Measurements from ENCODE around the gene RNLS. TPM values are rescaled to one million over a fixed set of nuclear protein-coding genes. Genes with fewer than 3 reads are reported as not detected.
"Not testable (repeated sequence)": the region's sequence is repeated elsewhere in the genome, so short reads cannot be mapped to it uniquely, and the experiment has no call there.

Gene RNLS
- total RNA-seq, 1 donor: 2.4 TPM

DNA sequence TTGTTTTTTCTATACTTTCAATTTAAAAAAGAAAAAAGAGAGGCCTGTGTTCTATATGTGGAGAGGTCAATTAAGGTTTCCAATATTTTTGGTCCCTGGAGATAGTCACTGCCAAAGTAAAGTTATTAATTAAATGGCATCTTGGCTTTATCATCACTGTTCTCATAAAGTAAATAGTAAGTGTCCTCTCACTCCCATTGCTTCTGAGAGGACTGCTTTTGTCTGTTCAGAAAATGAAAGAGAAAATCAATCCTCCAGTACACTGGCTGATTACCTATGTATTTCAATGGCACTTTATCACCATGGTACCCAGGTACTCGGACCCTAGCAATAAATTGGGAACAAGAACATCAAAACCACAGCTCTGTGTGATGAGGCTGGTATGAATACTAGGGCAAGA is 94.0 kb downstream of the RNLS start:
- peaks cover 8% of the 10 kb centered on the region for H3K4me1 ChIP-seq (ENCODE audit: insufficient read depth, low read length)
- H3K4me3 ChIP-seq (ENCODE audit: low read length): no peak overlapping the region
- no peaks in the 10 kb centered on the region for H3K9me3 ChIP-seq (ENCODE audit: low read depth, low read length)
- H3K27me3 ChIP-seq (ENCODE audit: insufficient read depth, low read length): no peaks in the 10 kb centered on the region

DNA sequence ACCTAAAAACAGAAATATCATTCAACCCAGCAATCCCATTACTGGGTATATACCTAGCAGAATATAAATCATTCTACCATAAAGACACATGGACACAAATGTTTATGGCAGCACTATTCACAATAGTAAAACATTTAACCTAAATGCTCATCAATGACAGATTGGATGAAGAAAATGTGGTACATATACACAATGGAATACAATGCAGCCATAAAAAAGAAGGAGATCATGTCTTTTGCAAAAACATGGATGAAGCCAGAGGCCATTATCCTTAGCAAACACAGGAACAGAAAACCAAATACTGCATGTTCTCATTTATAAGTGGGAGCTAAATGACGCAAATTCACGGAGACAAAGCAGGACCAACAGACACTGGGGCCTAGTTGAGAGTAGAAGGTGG is 96.3 kb downstream of the RNLS start:
- H3K4me1 ChIP-seq (ENCODE audit: insufficient read depth, low read length); H3K4me3 ChIP-seq (ENCODE audit: low read length); H3K9me3 ChIP-seq (ENCODE audit: low read depth, low read length); H3K27me3 ChIP-seq (ENCODE audit: insufficient read depth, low read length): not testable (repeated sequence)

DNA sequence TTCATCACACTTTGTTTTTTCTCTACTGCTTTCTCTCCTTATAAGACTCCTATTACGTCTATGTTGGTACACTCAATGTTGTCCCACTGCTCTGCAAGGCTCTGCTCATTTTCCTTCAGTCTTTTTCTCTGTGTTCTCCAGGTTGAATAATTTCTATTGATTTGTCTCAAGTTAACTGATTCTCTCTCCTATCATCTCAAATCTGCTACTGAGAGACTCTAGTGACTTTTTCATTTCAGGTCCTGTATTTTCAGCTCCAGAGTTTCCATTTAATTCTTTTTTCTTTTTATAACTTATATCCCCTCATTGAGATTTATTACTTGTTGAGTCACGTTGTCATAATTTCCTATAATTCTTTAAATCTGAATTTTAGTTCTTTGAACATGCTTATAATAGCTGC is 100.9 kb downstream of the RNLS start:
- no peaks in the 10 kb centered on the region for H3K27me3 ChIP-seq (ENCODE audit: insufficient read depth, low read length)
- H3K4me1 ChIP-seq (ENCODE audit: insufficient read depth, low read length): no peaks in the 10 kb centered on the region
- no peaks in the 10 kb centered on the region for H3K9me3 ChIP-seq (ENCODE audit: low read depth, low read length)
- H3K4me3 ChIP-seq (ENCODE audit: low read length): no peak overlapping the region

DNA sequence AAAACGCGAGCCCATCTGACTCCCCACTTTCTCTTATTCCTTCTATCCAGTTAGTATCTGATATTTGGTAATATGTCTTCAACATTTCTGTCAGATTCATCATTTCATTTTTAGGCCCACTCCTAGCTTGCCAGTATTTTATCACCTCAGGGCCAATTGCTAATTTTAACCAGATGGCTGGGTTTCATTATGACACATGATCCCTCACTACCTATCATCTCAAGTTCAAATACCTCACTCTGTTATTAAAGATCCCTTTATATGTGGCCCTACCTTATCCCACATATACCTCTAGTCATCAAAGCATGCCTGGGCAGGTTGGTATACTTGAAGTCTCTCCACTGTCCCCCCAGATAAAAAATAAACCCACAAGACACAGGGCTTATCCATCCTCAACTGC is 104.9 kb downstream of the RNLS start:
- Histone ChIP-seq H3K4me3 (ENCODE audit: low read length) (no peak overlapping the region), H3K4me1 (ENCODE audit: insufficient read depth, low read length) (no peaks in the 10 kb centered on the region), H3K9me3 (ENCODE audit: low read depth, low read length) (no peaks in the 10 kb centered on the region), H3K27me3 (ENCODE audit: insufficient read depth, low read length) (no peaks in the 10 kb centered on the region)

DNA sequence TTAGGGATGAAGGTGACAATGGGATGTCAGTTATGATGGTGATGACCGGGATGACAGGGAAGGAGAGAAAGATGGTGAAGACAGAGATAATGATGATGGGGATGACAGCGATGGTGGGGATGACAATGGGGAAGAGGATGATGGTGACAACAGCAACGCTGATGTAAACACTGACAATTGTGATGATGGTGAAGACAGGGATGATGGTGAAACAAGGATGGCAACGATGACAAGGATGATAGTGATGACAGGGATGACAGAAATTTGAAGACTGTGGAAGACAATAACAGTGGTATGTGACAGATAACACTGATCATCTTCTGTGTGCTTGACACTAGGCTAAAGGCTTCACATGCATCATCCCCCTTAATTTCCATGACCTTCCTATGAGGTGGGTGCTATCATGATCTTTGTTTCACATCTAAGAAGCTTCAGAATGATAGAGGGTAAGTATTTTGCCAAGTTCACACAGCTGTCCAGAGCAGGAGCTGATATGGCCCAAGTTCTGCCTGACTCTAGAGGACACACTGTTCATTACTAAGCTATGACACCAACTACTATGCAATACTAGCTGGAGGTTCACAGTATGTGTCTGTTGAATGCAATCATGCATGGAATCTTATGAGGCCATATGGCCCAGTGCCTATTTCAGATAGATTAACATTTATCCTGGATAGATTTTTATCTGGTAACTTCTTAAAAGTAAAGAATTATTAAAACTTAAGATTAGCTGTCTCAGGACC is 105.6 kb downstream of the RNLS start:
- H3K9me3 ChIP-seq (ENCODE audit: low read depth, low read length): no peaks in the 10 kb centered on the region
- no peaks in the 10 kb centered on the region for H3K27me3 ChIP-seq (ENCODE audit: insufficient read depth, low read length)
- no peak overlapping the region for H3K4me3 ChIP-seq (ENCODE audit: low read length)
- no peaks in the 10 kb centered on the region for H3K4me1 ChIP-seq (ENCODE audit: insufficient read depth, low read length)

DNA sequence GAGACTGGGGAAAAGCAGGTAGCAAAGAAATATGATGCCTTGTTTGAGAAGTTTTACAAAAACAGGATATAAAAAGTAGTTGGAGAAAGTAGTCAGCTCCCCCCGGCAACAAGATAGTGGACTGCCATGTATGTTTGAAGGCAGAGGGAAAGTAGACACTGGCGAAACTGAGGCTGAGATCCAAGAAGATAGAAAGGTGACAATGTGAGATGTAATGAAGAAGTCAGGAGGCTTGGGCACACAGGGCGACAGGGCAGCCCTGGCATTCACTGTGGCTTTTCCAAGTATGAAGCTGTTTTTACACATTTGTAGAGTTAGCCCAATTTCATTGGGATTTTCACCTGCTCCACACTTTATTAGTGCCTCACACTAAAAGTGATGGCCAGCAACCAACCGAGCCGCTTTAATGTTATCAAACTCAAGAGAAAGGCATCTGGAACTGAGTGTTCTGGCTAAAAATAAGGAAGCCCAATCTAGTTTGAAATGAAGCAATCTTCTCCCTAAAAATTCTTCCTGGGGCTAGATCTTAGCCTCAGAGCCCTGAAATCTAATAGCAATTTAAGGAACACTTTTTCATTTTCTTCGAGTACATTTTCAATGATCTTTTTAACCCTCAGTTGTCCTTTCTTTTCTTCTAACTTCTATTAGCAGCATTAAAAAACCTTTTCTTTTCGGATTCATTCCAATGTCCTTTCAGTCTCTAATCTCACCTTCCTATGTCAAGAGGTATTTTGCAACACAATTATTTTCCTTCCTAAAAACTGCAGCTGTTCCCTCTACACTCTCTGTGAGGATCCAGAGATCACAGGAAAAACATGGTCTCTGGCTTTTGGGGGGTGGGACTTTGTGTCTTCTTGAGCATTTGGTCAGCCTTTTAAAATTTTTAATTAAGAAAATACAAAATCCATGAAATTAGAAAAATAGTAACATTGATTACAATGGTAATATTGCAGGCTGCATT is 108.0 kb downstream of the RNLS start:
- H3K4me3 ChIP-seq (ENCODE audit: low read length): no peak overlapping the region
- no peaks in the 10 kb centered on the region for H3K4me1 ChIP-seq (ENCODE audit: insufficient read depth, low read length)
- no peaks in the 10 kb centered on the region for H3K27me3 ChIP-seq (ENCODE audit: insufficient read depth, low read length)
- no peaks in the 10 kb centered on the region for H3K9me3 ChIP-seq (ENCODE audit: low read depth, low read length)

DNA sequence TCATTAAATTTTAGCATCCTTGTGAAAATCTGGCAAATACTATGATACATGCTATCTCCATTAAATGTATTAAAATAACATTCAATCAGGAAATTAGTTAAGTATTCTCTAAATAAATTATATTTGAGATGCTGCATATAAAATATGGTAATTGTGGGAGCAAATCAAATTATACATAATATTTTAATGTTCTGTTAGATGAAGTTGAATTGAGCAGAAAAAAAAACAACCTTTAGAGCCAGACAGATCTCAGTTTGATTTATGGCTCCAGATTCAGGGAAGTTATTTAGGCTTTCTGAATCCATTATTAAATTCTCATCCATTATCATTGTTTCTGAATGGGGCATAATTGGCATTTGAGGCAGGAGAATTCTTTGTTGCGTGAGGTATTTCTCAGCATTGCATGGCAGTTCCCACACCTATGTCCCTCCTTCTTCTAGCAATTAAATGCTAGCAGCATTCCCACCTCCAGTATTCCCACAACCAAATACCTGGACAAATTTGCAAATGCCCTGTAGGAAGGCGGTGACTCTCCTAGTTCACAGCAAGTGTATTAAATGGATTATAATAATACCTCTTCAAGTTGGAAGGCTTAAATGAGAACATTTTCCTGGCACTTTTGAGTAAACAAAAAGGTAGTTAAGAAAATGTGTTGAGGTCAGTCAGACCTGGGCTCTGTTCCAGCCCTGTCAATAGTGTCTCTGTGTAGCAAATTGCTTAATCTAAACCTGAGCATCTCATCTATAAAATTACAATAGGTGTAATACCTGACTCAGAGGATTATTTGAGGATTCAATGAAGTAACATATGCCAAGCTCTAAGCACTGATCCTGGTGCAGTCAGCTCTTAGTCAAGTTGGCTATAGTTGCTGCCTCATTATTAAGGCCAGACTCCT is 108.9 kb downstream of the RNLS start:
- no peaks in the 10 kb centered on the region for H3K27me3 ChIP-seq (ENCODE audit: insufficient read depth, low read length)
- H3K4me1 ChIP-seq (ENCODE audit: insufficient read depth, low read length): no peaks in the 10 kb centered on the region
- H3K9me3 ChIP-seq (ENCODE audit: low read depth, low read length): no peaks in the 10 kb centered on the region
- H3K4me3 ChIP-seq (ENCODE audit: low read length): no peak overlapping the region

DNA sequence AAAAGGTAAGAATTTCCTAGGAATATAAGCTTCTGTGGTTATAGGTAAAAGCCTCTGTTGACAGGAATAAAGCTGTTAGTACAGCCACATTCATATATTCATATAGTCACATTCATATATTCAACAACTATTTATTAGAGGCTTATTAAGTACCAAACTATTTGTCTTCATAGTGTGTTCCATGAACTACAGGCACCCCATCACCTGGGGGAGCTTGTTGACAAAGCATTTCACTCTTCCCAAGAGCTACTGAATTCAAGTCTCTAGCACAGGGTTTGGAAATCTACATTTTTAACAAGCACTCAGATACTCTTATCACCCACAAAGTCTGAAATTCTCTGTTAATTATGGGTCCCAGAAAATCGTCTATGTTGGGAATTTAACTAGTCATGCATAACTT is 110.6 kb downstream of the RNLS start:
- Histone ChIP-seq H3K27me3 (ENCODE audit: insufficient read depth, low read length) (no peaks in the 10 kb centered on the region), H3K4me3 (ENCODE audit: low read length) (no peak overlapping the region), H3K9me3 (ENCODE audit: low read depth, low read length) (no peaks in the 10 kb centered on the region), H3K4me1 (ENCODE audit: insufficient read depth, low read length) (no peaks in the 10 kb centered on the region)

DNA sequence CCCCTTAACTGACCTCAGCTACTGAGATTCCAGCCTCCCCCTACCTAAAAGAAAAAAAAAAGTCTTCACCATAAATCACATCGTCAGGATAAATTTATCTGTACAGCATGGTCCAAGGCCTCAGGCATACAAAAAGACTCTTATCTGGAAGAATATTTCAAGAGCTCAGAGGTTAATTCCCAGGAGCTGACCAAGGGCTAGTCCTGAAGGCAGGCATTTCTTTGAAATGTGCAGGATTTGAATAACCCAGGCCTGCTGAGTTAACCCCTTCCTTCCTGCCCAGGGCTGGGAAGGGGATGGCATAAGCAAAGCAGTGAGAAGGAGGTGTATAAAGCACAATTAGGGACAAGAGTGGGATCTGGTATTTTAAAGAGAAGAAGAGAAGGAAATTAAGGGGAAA is 111.2 kb downstream of the RNLS start:
- no peaks in the 10 kb centered on the region for H3K27me3 ChIP-seq (ENCODE audit: insufficient read depth, low read length)
- H3K4me1 ChIP-seq (ENCODE audit: insufficient read depth, low read length): no peaks in the 10 kb centered on the region
- H3K4me3 ChIP-seq (ENCODE audit: low read length): no peak overlapping the region
- H3K9me3 ChIP-seq (ENCODE audit: low read depth, low read length): no peaks in the 10 kb centered on the region

DNA sequence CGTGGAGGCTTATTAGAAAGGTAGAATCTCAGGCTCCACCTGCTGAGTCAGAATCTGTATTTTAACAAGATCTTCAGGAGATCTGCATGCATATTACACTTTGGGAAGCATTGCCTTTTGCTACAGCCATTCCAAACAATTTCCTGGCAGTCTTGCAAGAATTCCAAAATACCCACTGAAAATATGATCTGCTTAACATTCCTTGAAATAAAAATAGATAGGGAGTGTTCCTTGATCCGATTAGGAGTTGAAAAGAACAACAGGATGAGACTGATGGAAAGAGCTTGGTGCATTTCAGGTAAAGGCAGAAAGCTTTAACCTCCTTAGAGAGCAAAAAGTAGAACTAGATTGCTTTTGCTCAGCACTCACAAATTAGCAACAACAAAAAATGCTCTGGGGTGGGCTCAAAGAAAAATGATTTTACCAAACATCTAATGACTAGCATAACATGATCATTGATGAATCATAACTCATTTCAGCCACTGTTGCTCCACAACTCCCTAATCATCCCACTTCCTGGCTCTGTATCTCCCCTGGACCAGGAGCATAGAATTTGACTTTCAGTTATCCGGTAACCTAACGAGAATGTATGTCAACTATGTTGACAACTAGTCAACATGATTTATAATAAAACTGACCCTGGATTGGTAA is 115.2 kb downstream of the RNLS start:
- no peaks in the 10 kb centered on the region for H3K27me3 ChIP-seq (ENCODE audit: insufficient read depth, low read length)
- H3K4me1 ChIP-seq (ENCODE audit: insufficient read depth, low read length): no peaks in the 10 kb centered on the region
- no peak overlapping the region for H3K4me3 ChIP-seq (ENCODE audit: low read length)
- H3K9me3 ChIP-seq (ENCODE audit: low read depth, low read length): no peaks in the 10 kb centered on the region

DNA sequence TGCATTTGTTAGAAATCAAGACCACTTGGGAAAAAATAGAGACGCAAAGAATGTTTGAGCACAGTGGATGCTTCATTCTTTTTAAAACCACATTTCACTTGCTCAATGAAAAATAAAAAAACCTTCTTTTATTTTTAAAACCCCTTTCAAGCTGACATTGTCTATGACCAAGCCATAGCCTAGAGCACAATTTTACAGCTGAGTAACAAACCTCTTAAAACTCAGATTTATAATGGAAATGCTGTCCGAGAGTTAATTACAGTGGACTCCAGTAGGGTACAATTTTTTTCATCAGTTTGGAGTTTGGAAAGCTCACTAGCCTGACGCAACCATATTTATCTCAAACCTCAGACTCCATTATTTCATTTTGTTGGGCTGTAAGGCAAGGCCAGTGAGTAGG is 116.3 kb downstream of the RNLS start:
- no peaks in the 10 kb centered on the region for H3K27me3 ChIP-seq (ENCODE audit: insufficient read depth, low read length)
- H3K9me3 ChIP-seq (ENCODE audit: low read depth, low read length): no peaks in the 10 kb centered on the region
- H3K4me1 ChIP-seq (ENCODE audit: insufficient read depth, low read length): no peaks in the 10 kb centered on the region
- no peak overlapping the region for H3K4me3 ChIP-seq (ENCODE audit: low read length)

DNA sequence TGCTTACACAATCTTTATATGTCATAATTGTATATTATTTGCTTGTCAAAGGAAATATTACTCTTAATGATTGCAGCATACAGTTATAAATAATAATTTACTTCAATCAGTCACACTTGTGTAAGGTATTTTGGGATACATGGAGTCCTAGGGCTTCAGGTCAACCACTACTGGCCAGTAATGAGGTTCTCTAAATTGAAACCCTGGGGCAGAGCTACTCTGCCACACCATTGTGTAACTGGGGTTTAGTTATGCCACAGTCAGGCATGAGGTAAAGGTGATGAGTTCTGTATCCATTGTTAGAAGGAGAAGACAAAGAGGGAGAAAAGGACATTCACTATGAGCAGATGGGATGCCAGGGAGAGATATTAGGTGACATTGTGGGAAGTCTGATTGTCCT is 117.4 kb downstream of the RNLS start:
- no peak overlapping the region for H3K4me3 ChIP-seq (ENCODE audit: low read length)
- no peaks in the 10 kb centered on the region for H3K4me1 ChIP-seq (ENCODE audit: insufficient read depth, low read length)
- H3K27me3 ChIP-seq (ENCODE audit: insufficient read depth, low read length): no peaks in the 10 kb centered on the region
- H3K9me3 ChIP-seq (ENCODE audit: low read depth, low read length): no peaks in the 10 kb centered on the region

DNA sequence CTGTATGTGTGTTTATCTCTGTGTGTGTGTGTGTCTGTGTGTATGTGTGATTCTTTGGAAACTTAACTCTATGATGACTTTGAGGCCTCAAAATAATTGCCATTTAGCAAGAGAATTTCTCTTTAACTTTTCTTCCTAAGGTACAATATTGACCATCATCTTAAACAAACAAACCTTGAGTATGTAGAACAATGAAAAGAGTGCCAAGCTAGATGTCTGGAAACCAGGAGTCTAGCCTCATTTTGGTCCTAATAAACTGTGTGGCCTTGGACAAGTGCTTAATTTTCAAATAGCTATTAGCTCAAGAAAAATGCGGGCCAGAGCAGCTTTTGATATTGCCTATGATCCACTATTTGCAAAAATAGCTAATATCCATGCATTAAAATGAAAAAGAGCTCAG is 119.3 kb downstream of the RNLS start:
- Histone ChIP-seq H3K9me3 (ENCODE audit: low read depth, low read length) (no peaks in the 10 kb centered on the region), H3K4me1 (ENCODE audit: insufficient read depth, low read length) (no peaks in the 10 kb centered on the region), H3K4me3 (ENCODE audit: low read length) (no peak overlapping the region), H3K27me3 (ENCODE audit: insufficient read depth, low read length) (no peaks in the 10 kb centered on the region)

DNA sequence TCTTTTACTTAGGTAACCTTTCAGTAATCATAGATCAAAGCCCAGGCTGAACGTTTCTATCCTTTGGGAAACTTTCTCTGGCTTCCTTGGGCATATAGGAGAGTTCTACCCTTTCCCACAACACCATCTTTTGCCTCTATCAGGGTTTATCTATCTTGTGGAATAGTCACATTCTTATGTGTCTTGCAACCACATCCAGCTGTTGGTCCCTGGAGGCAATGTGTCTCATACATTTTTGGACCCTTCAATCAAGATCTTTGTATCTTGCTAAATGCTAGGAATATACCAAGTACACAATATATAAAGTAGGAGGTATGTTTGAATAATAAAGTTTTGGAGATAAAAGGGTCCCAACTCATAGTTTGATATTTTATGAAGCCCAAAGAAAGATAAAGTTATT is 121.7 kb downstream of the RNLS start:
- Histone ChIP-seq H3K9me3 (ENCODE audit: low read depth, low read length) (no peaks in the 10 kb centered on the region), H3K4me1 (ENCODE audit: insufficient read depth, low read length) (peaks cover 5% of the 10 kb centered on the region), H3K4me3 (ENCODE audit: low read length) (no peak overlapping the region), H3K27me3 (ENCODE audit: insufficient read depth, low read length) (no peaks in the 10 kb centered on the region)
